GM12891 (cell line): ENCODE data around the gene DMAC2.

Experiments used
- POLR2A ChIP-seq: IDR thresholded peaks from 2 replicates; pipeline ENCODE4 v1.6.1; 2011; ENCODE audit warnings: low read depth, low read length, control low read depth
- POLR2AphosphoS5 ChIP-seq: IDR thresholded peaks from 2 replicates; pipeline ENCODE4 v1.6.1; 2011; ENCODE audit warnings: low read depth, low read length, control low read depth
- TAF1 ChIP-seq: IDR thresholded peaks from 2 replicates; pipeline ENCODE4 v1.6.1; 2011; ENCODE audit warnings: low read depth, low read length, control low read depth

DNA sequence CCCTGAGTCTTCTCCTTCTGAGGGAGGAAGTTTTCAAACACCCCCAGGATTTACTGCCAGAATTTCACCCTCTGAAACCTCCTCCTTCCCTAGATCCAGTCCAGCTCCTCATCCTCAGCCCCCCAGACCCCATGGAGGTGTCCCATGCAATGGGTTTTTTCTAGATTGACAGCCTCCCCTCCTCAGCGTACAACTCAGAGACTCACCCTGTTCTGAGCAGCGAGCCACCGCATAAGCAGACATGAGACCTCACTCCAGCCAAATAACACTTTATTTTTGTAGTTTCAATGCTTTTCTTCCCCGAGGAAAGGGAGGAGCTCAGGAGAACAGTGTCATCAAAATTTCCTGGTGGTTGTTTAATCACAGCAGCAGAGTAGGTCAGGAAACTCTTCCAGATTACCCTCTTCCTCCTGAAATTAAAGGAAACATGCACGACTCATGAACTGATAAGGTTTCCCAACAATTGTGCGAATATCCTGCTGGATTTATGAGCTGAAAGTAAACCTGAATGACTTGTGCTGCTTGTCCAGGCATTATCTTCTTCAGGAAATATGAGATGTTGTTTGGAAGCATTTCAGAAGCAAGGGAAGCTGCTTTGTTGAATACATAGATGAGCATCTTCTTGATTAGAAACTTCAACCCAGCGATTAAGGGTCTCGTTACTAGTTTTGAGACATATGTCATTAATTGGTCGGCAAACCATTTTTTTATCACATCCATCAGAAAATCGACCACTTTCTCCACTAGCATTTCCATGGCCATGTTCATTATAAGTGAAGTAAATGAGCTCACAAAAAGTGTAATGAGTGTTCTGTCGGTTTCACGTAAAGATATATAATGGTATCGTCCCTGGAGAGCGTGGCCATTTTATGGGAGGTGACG is 39.4 kb upstream of the DMAC2 start:
- TF ChIP-seq POLR2AphosphoS5 = no peak
- no peak for TF ChIP-seq TAF1
- TF ChIP-seq POLR2A = no peak
